K562 (cell line): Measurements from ENCODE around the gene SRF. TPM values are rescaled to one million over a fixed set of nuclear protein-coding genes. Genes with fewer than 3 reads are reported as not detected.
A peak's percentile ranks its signal among the peaks of the same experiment; 100 is the strongest.

ENCODE experiments used
- FOXA1 ChIP-seq: fragments of 450-650 bp; IDR thresholded peaks from 2 replicates; pipeline ENCODE4 v1.6.1; 2016; ENCODE audit warnings: mild to moderate bottlenecking, borderline replicate concordance
- GABPA ChIP-seq: fragments of 200-800 bp; sonication (Bioruptor generic); conservative IDR thresholded peaks from 2 replicates; pipeline ENCODE4 v1.6.1; 2016; ENCODE audit warnings: low read depth, missing genetic modification characterization, missing compliant biosample characterization
- HBP1 ChIP-seq: fragments of 450-650 bp; formaldehyde crosslinking; IDR thresholded peaks from 2 replicates; pipeline ENCODE4 v1.4.0; 2022; ENCODE audit warnings: missing genetic modification characterization
- HDAC8 ChIP-seq: fragments of 450-650 bp; IDR thresholded peaks from 2 replicates; pipeline ENCODE4 v1.6.1; 2016; ENCODE audit warnings: mild to moderate bottlenecking, missing genetic modification characterization, moderate library complexity, missing compliant biosample characterization
- KDM5B ChIP-seq: fragments of 200-600 bp; sonication (generic); IDR thresholded peaks from 2 replicates; pipeline ENCODE4 v1.6.1; 2012; ENCODE audit warnings: low read depth, mild to moderate bottlenecking, moderate library complexity, low read length, control low read depth, inconsistent platforms; ENCODE audit not compliant: insufficient replicate concordance
- OTX1 ChIP-seq: fragments of 450-650 bp; formaldehyde crosslinking; IDR thresholded peaks from 2 replicates; pipeline ENCODE4 v1.4.0; 2022; ENCODE audit warnings: mild to moderate bottlenecking
- RFX1 ChIP-seq: fragments of 450-650 bp; IDR thresholded peaks from 2 replicates; pipeline ENCODE4 v1.6.1; 2016; ENCODE audit warnings: mild to moderate bottlenecking, moderate library complexity
- SIN3B ChIP-seq: fragments of 450-650 bp; IDR thresholded peaks from 2 replicates; pipeline ENCODE4 v1.6.1; 2017; ENCODE audit warnings: low read depth, mild to moderate bottlenecking, moderate library complexity
- TBP ChIP-seq: optimal IDR thresholded peaks from 2 replicates; pipeline ENCODE3; 2011; ENCODE audit warnings: low read depth, low read length, improper control_type of control experiment
- TCF7 ChIP-seq: sonication (generic); IDR thresholded peaks from 2 replicates; pipeline ENCODE4 v1.6.1; 2016; ENCODE audit warnings: antibody characterized with exemption, borderline replicate concordance
- ZNF407 ChIP-seq: fragments of 450-650 bp; IDR thresholded peaks from 2 replicates; pipeline ENCODE4 v1.6.1; 2016; ENCODE audit warnings: low read depth
- polyA plus RNA-seq, 8 experiments: library from polyadenylated mRNA; depleted of rRNA in 4 of 8; stranded (reverse) in 5 of 8; unstranded in 3 of 8; fragments of >200 nt; fragmentation: Nextera tagmentation in 2 of 8; fragmentation: Illumina TruSeq in 1 of 8; extraction: Ambion mirVana in 2 of 8; extraction: Trizol in 1 of 8; gene quantifications; 2 replicates each; pipeline versions ENCODE4 v1.2.1 to v1.2.3, GENCODE V29; 2011 to 2014; ENCODE audit warnings: inconsistent platforms in 1 of 8, missing spikeins in 1 of 8
- total RNA-seq, 7 experiments: library from RNA; depleted of rRNA in 6 of 7; stranded (reverse); fragments of >200 nt in 6 of 7; fragmentation: Illumina TruSeq in 2 of 7; extraction: Trizol in 2 of 7; gene quantifications; 2 replicates each; pipeline versions ENCODE4 v1.2.1 to v1.2.3, GENCODE V29; 2011 to 2021; ENCODE audit warnings: low replicate concordance in 1 of 7

Gene SRF
- total and polyA plus RNA-seq, 9 of the 15 experiments (the other 6 are each of a cell fraction or from before 2014, with no cell fraction given): 2.5 to 37.0 (median 24.6) TPM

- TF ChIP-seq HBP1 (CRISPR knock-in tag): 0 out of 2 replicates have a peak, but pooled peaks have one; percentile 31
- TF ChIP-seq HDAC8 (tag): peak; percentile 74; the same call in 1 of the 2 replicates
- TF ChIP-seq TBP: peak; percentile 86
- TF ChIP-seq GABPA (tag): no peak; the same call in 1 of the 2 replicates
- no peak for TF ChIP-seq ZNF407
- TF ChIP-seq SIN3B: peak; percentile 79
- 0 out of 2 replicates have a peak, but pooled peaks have one; percentile 45 for TF ChIP-seq OTX1 (CRISPR knock-in tag)
- TF ChIP-seq FOXA1: no peak
- peak; percentile 81 for TF ChIP-seq KDM5B
- no peak; the same call in 1 of the 2 replicates for TF ChIP-seq TCF7
- TF ChIP-seq RFX1: no peak
These were observed 58.1 kb downstream of the SRF start, which contains the start of gene DNPH1 (continued) for GRCh38 chr6:43228951-43229802.
